T-helper 17 cell (primary cell): Measurements from ENCODE around the gene FYN. TPM values are rescaled to one million over a fixed set of nuclear protein-coding genes. Genes with fewer than 3 reads are reported as not detected.
"Not testable (repeated sequence)": the region's sequence is repeated elsewhere in the genome, so short reads cannot be mapped to it uniquely, and the experiment has no call there.

Experiments
- ATAC-seq: fragments of 150-1000 bp; cut with Tn5 transposase; 2 replicates; pipeline ENCODE4 v1.10.0; 2021; ENCODE audit warnings: mild to moderate bottlenecking, moderate library complexity
- DNase-seq, 3 donors: peaks; one replicate each; pipeline versions ENCODE4 v3.0.0 to v3.0.0-alpha.2; 2020 to 2021
- H3K9me3 ChIP-seq: one replicate; pipeline ENCODE4 v1.7.0; 2013; ENCODE audit warnings: low read length, mild to moderate bottlenecking; ENCODE audit not compliant: control insufficient read depth, poor library complexity, severe bottlenecking
- H3K27ac Mint-ChIP-seq: one replicate; pipeline ENCODE4 v1.8.0; 2022; ENCODE audit warnings: mild to moderate bottlenecking, moderate library complexity, mixed read lengths
- H3K27me3 Mint-ChIP-seq: one replicate; pipeline ENCODE4 v1.8.0; 2022; ENCODE audit warnings: mixed read lengths
- H3K36me3 Mint-ChIP-seq: one replicate; pipeline ENCODE4 v1.8.0; 2022; ENCODE audit warnings: low read depth, mixed read lengths
- H3K4me1 Mint-ChIP-seq: one replicate; pipeline ENCODE4 v1.8.0; 2022; ENCODE audit warnings: mild to moderate bottlenecking, mixed read lengths
- H3K4me3 Mint-ChIP-seq: one replicate; pipeline ENCODE4 v1.8.0; 2022; ENCODE audit warnings: mild to moderate bottlenecking, moderate library complexity, mixed read lengths
- total RNA-seq, 4 donors: library from RNA in 2 of 4; stranded (reverse) in 2 of 4; gene quantifications; one replicate each; pipeline ENCODE4 v1.2.3 and lab custom pipeline; 2022 to 2026

Gene FYN
- total RNA-seq, 2 donors from 2014 or later: 455 to 472 TPM

- H3K9me3 ChIP-seq, H3K4me3 Mint-ChIP-seq, H3K36me3 Mint-ChIP-seq, DNase-seq, ATAC-seq, H3K4me1 Mint-ChIP-seq, H3K27me3 Mint-ChIP-seq, H3K27ac Mint-ChIP-seq: not testable (repeated sequence)
Measured at GRCh38 chr6:111634981-111635380, 238.3 kb downstream of the FYN start.

- no peak overlapping the region for H3K4me3 Mint-ChIP-seq
- H3K27me3 Mint-ChIP-seq: no peaks in the 10 kb centered on the region
- H3K27ac Mint-ChIP-seq: no peak overlapping the region
- DNase-seq (no peak), ATAC-seq (no peak)
- H3K36me3 Mint-ChIP-seq: peaks cover 5% of the 10 kb centered on the region
- no peaks in the 10 kb centered on the region for H3K9me3 ChIP-seq
- H3K4me1 Mint-ChIP-seq: no peaks in the 10 kb centered on the region
Measured at GRCh38 chr6:111633822-111634221, 239.4 kb downstream of the FYN start.

DNA sequence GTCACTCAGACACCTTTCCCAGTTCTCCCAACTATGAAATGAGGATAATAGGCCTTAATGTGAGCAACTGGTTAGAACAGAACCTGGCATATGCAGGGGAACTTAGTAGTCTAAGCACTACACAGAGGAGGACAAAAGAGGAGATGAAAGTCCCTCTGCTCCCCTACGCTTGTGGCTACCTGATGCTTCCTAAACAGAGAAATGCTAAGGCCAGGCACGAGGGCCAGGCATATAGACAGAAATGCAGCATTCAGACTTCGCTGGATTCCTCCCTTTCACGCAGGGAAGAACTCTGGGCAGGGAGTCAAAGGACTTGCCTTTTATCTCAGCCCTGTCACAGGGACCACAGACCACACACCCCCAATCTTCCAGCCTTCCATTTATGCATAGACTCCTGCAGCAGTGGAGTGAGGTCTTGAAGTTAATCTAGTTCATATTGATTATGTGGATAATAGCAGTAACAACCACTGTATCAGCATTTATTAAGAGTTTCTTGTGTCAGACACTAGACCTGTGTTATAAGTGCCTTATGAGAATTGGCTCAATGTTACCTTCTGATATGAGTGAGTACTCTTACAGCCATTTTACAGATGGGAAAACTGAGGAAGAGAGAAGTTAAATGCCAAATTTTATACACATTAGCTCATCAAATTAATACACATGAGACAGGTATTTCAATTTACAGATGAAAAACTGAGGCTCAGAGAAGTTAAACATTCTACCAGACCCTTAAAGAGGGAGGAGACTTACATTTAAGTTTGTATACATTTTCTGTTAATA, 240.6 kb downstream of the FYN start:
- no peaks in the 10 kb centered on the region for H3K9me3 ChIP-seq
- no peak for ATAC-seq
- Mint-ChIP-seq H3K4me3 (no peak overlapping the region), H3K36me3 (peaks cover 5% of the 10 kb centered on the region), H3K27me3 (no peaks in the 10 kb centered on the region), H3K27ac (no peak overlapping the region), H3K4me1 (no peaks in the 10 kb centered on the region)
- DNase-seq: no peak

DNA sequence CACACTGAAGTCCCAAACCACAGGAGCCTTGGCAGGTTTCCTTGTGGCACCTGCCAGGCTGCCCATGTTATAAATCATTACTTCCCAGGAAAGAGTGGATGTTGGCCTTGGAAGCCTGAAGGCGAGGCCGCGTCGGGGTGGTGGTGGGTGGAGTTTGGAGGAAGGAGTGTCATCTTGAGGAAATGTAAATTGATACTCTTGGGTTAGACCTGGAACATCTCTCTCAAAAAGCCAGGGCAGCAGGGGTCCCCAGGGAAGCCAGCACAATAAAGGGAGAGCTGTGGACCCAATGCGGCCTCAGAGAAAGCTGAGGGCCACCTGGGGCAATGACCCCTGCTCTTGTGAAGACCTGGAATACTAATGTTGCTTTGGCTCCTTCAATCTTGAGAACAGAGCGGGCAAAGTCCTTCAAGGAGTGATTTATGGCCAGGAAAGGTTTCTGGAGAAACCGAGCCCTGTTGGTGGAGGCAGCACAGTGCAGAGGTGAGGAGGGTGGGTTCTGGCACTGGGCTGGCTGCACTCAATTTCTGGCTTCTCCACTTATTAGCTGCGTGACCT, 241.3 kb downstream of the FYN start:
- H3K9me3 ChIP-seq: no peaks in the 10 kb centered on the region
- peaks cover 2% of the 10 kb centered on the region for H3K36me3 Mint-ChIP-seq
- no peaks in the 10 kb centered on the region for H3K27me3 Mint-ChIP-seq
- no peak for DNase-seq
- H3K27ac Mint-ChIP-seq: no peak overlapping the region
- H3K4me1 Mint-ChIP-seq: no peaks in the 10 kb centered on the region
- H3K4me3 Mint-ChIP-seq: no peak overlapping the region
- no peak for ATAC-seq

GRCh38 chr6:111631018-111631417, 242.2 kb downstream of the FYN start:
- no peaks in the 10 kb centered on the region for H3K9me3 ChIP-seq

DNA sequence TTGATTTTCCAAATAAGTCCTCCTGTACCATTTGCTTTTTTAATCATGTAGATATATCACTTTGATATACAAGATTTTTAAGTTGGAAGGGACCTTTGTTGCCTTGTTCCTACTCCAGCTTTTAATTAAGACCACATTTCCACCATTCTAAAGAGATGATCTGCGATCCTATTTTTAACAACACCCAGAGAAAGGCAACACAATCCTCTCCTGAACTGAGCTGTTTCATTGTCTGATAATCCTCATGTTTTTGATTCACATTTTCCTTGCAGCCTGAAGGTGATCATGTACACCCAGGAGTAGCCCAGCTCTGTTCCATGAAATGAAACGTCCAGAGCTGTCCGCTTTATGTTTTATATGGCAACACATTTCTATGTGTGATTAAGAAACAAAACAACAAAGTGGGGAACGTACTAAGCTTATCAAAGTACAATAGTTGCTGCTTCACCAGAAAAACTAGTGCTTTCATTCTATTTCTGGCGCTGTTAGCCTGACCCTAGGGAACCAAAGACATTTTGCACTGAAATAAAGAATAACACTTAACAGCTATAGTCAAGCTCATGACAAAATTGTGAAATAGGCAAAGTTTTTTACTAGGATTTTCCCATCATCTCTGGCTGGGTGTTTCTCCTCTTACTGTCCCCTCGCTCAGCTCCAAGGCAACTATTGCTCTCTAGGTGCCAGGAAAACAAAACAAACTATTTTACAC, 245.0 kb downstream of the FYN start:
- H3K27ac Mint-ChIP-seq: no peak overlapping the region
- no peaks in the 10 kb centered on the region for H3K27me3 Mint-ChIP-seq
- DNase-seq (no peak), ATAC-seq (no peak)
- H3K9me3 ChIP-seq: no peaks in the 10 kb centered on the region
- H3K4me3 Mint-ChIP-seq: no peak overlapping the region
- peaks cover 2% of the 10 kb centered on the region for H3K36me3 Mint-ChIP-seq
- no peaks in the 10 kb centered on the region for H3K4me1 Mint-ChIP-seq

More at GRCh38 chr6:111631018-111631417, 242.2 kb downstream of the FYN start:
- no peak overlapping the region for H3K4me3 Mint-ChIP-seq
- DNase-seq: no peak
- peaks cover 2% of the 10 kb centered on the region for H3K36me3 Mint-ChIP-seq
- no peaks in the 10 kb centered on the region for H3K4me1 Mint-ChIP-seq
- no peaks in the 10 kb centered on the region for H3K27me3 Mint-ChIP-seq
- H3K27ac Mint-ChIP-seq: no peak overlapping the region
- ATAC-seq: no peak

GRCh38 chr6:111626441-111626840, 246.8 kb downstream of the FYN start:
- no peak for ATAC-seq
- no peak overlapping the region for H3K27ac Mint-ChIP-seq

GRCh38 chr6:111625461-111626391, 247.5 kb downstream of the FYN start:
- H3K36me3 Mint-ChIP-seq: peaks cover 2% of the 10 kb centered on the region
- H3K27me3 Mint-ChIP-seq: peaks cover 5% of the 10 kb centered on the region
- DNase-seq (no peak), ATAC-seq (no peak)
- no peak overlapping the region for H3K27ac Mint-ChIP-seq
- no peaks in the 10 kb centered on the region for H3K4me1 Mint-ChIP-seq
- H3K4me3 Mint-ChIP-seq: no peak overlapping the region
- no peaks in the 10 kb centered on the region for H3K9me3 ChIP-seq

More at GRCh38 chr6:111626441-111626840, 246.8 kb downstream of the FYN start:
- no peaks in the 10 kb centered on the region for H3K9me3 ChIP-seq
- no peaks in the 10 kb centered on the region for H3K27me3 Mint-ChIP-seq
- H3K36me3 Mint-ChIP-seq: peaks cover 2% of the 10 kb centered on the region
- H3K4me3 Mint-ChIP-seq: no peak overlapping the region
- H3K4me1 Mint-ChIP-seq: no peaks in the 10 kb centered on the region
- no peak for DNase-seq

GRCh38 chr6:111625099-111625416, 248.2 kb downstream of the FYN start:
- Mint-ChIP-seq H3K27me3 (peaks cover 11% of the 10 kb centered on the region), H3K27ac (no peak overlapping the region), H3K4me3 (no peak overlapping the region), H3K4me1 (no peaks in the 10 kb centered on the region), H3K36me3 (peaks cover 2% of the 10 kb centered on the region)
- ATAC-seq (no peak), DNase-seq (no peak)
- no peaks in the 10 kb centered on the region for H3K9me3 ChIP-seq

DNA sequence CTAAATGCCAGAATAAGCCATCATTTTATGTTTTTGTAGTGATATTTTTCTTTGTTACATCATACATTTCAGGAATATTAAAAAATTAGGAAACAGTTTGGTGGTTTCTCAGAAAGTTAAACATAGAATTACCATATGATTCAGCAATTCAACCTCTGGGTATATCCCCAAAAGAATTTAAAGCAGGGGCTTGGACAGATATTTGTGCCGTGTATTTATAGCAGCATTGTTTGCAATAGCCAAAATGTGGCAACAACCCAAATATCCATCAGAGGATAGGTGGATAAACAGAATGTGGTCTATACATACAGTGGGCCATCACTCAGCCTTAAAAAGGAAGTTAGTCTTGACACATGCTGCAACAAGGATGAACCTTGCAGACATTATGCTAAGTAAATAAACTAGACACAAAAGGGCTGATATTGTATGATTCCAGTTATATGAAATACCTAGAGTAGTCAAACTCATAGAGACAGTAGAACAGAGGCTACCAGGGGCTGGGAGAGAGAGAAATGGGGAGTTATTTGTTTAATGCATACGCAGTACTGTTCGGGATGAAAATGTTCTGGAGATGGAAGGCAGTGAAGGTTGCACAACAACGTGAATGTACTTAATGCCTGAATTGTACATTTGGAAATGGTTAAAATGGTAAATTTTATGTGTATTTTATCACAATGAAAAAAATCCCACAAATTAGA, 248.7 kb downstream of the FYN start:
- DNase-seq: no peak
- peaks cover 11% of the 10 kb centered on the region for H3K27me3 Mint-ChIP-seq
- no peaks in the 10 kb centered on the region for H3K4me1 Mint-ChIP-seq
- H3K4me3 Mint-ChIP-seq: no peak overlapping the region
- peaks cover 2% of the 10 kb centered on the region for H3K36me3 Mint-ChIP-seq
- ATAC-seq: no peak
- H3K9me3 ChIP-seq: no peaks in the 10 kb centered on the region
- no peak overlapping the region for H3K27ac Mint-ChIP-seq

DNA sequence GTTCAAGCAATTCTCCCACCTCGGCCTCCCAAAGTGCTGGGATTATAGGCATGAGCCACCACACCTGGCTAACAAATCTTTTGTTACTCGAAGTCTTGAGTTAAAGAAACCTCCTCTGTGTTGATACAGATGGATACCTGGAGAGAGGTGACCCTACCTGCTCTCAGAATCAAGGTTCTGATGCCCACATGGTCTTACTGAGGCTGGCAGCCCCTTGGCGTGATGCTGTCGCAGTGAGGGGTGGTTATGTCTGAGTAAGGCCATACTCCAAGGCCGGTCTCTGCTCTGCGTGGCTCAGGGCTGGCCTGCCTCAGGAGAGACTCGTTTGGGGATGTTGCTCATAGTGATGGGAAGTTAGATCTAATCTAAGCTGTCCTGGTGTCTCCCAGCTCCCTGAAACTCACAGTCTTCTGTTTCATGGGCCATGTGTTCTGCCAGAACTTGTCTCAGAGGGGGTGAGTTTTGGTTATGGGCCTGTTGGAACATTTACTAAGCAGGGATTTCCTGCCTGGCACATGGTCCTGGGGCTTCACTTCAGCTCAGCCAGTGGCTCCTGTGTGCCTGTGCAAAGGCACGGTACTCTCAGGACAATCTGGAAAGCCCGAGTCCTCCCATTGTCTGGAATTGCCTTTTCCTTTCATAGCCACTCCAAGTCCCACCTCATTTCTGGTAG, 250.1 kb downstream of the FYN start:
- H3K27ac Mint-ChIP-seq: no peak overlapping the region
- peaks cover 17% of the 10 kb centered on the region for H3K27me3 Mint-ChIP-seq
- H3K4me1 Mint-ChIP-seq: no peaks in the 10 kb centered on the region
- ATAC-seq (no peak), DNase-seq (no peak)
- no peaks in the 10 kb centered on the region for H3K9me3 ChIP-seq
- H3K4me3 Mint-ChIP-seq: no peak overlapping the region
- H3K36me3 Mint-ChIP-seq: peaks cover 2% of the 10 kb centered on the region

- Mint-ChIP-seq H3K36me3 (peaks cover 2% of the 10 kb centered on the region), H3K4me3 (no peak overlapping the region), H3K27ac (no peak overlapping the region), H3K4me1 (no peaks in the 10 kb centered on the region), H3K27me3 (peaks cover 30% of the 10 kb centered on the region)
- H3K9me3 ChIP-seq: no peaks in the 10 kb centered on the region
- DNase-seq: no peak
- ATAC-seq: no peak
Measured at GRCh38 chr6:111620169-111620568, 253.1 kb downstream of the FYN start.
